LNCaP clone FGC (cell line): ENCODE data around the gene PTPRQ.

Experiments
- DNase-seq: peaks from one replicate; pipeline ENCODE4 v3.0.0-alpha.2; 2011; ENCODE audit warnings: low read depth
- H3K4me3 ChIP-seq: 2 replicates; pipeline ENCODE4 v1.5.1; 2011; ENCODE audit warnings: mild to moderate bottlenecking, low read depth, low read length, control low read depth
- TF ChIP-seq, protein P1 (sequence below): IDR thresholded peaks from 2 replicates; pipeline ENCODE4 v1.5.1; 2012; ENCODE audit warnings: mild to moderate bottlenecking; ENCODE audit not compliant: control insufficient read depth, insufficient read depth; ENCODE audit errors: extremely low read depth

The PTPRQ gene

DNA sequence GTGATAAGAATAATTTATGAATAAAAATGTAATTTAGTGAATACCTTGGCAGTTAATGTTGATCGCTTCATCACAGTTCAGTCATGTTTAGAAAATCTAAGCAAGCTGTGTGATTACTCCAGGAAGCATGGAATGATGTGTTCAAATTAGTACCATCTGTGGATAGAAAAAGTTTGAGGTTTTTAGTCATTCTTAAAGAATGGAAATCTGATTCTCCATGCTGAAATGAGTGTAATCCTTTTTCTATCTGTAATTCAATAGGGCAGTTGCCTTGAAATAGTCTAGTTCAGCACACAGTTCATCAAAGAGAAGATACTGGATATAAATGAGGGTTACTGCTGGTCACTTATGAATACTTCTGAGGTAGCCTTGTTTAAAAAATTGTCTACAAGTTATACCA, 136.2 kb downstream of the PTPRQ start:
- no peak overlapping the region for H3K4me3 ChIP-seq
- TF ChIP-seq, protein P1, sequence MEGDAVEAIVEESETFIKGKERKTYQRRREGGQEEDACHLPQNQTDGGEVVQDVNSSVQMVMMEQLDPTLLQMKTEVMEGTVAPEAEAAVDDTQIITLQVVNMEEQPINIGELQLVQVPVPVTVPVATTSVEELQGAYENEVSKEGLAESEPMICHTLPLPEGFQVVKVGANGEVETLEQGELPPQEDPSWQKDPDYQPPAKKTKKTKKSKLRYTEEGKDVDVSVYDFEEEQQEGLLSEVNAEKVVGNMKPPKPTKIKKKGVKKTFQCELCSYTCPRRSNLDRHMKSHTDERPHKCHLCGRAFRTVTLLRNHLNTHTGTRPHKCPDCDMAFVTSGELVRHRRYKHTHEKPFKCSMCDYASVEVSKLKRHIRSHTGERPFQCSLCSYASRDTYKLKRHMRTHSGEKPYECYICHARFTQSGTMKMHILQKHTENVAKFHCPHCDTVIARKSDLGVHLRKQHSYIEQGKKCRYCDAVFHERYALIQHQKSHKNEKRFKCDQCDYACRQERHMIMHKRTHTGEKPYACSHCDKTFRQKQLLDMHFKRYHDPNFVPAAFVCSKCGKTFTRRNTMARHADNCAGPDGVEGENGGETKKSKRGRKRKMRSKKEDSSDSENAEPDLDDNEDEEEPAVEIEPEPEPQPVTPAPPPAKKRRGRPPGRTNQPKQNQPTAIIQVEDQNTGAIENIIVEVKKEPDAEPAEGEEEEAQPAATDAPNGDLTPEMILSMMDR: no peak
- no peak for DNase-seq

- H3K4me3 ChIP-seq: no peak overlapping the region
- no peak for DNase-seq
- TF ChIP-seq, protein P1: no peak
Observed at GRCh38 chr12:80581783-80582182, 137.7 kb downstream of the PTPRQ start.

- DNase-seq: no peak
- no peak overlapping the region for H3K4me3 ChIP-seq
- TF ChIP-seq, protein P1: no peak
Observed at GRCh38 chr12:80582431-80582830, 138.4 kb downstream of the PTPRQ start.

GRCh38 chr12:80589077-80589476, 145.0 kb downstream of the PTPRQ start:
- TF ChIP-seq, protein P1: no peak
- DNase-seq: no peak
- no peak overlapping the region for H3K4me3 ChIP-seq

GRCh38 chr12:80590085-80590484, 146.1 kb downstream of the PTPRQ start:
- no peak for DNase-seq
- no peak overlapping the region for H3K4me3 ChIP-seq
- TF ChIP-seq, protein P1: no peak

DNA sequence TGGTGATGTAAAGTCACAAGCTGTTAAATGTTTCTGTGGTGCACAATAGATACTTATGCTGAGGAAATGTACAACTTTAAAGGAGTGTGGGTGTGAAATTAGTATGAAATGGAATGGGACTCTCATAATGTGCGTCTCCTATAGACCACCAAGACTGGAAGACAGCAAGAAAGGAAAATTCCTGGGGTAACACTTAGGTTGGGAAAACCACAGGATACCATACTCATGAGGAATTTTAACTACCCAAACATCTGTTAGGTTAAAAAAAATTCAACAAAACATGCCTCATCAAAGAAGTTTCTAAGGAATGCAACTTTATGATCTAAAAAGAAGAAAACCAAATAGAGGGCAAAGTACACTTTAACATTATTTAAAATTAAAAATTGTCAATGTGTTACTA, 149.7 kb downstream of the PTPRQ start:
- DNase-seq: no peak
- TF ChIP-seq, protein P1: no peak
- H3K4me3 ChIP-seq: no peak overlapping the region

DNA sequence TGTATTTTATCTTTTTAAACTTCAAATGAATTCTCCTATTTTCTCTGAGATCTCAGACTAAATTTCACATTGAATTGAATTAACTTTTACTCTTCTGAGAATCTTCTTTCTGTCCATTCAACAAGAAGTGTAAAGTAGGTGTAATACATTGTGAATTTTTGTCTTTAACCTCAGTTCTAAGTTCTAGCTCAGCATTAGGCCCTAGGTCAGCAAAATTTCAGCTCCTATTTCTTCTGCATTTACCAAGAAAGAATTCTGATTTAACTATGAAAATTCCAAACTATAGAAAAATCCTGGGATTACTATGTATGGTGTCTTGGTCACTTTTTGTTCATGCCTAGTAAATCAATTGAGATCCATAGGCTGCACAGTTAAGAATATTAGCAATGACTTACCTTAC, 152.5 kb downstream of the PTPRQ start:
- DNase-seq: no peak
- TF ChIP-seq, protein P1: no peak
- no peak overlapping the region for H3K4me3 ChIP-seq
